ENCODE measurements around the gene STARD8.

DNA sequence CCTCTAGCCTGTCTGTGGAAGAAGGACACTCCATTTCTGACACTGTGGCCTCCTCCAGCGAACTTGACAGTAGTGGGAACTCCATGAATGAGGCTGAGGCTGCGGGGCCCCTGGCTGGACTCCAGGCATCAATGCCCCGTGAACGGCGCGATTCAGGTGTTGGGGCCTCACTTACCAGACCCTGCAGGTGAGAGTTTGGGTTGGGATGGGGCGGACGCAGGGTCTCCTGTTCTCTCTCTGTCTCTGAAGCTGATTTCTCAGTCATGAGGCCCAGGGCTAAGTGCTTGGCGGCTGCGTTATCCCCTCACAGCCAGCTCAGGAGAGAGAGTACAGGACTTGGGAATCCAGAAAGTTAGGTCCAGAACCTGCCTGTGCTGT is 71.0 kb downstream of the STARD8 start:
- no peak for TF ChIP-seq CTCF (IDR thresholded peaks at IDR 0.05)
- no peak for TF ChIP-seq ZFX (IDR thresholded peaks at IDR 0.05; ENCODE audit: borderline replicate concordance)
